Stimulated activated CD4-positive, alpha-beta T cell treated with anti-CD3 and anti-CD28 coated beads, Interleukin-1b, Interleukin-23, amount 100 ng/mL, for 1 hour (primary cell): ENCODE results near the gene ZNF611.
"Not testable (repeated sequence)": the region's sequence is repeated elsewhere in the genome, so short reads cannot be mapped to it uniquely, and the experiment has no call there.

Experiments
- DNase-seq, 2 donors: peaks; one replicate each; pipeline ENCODE4 v3.0.0-alpha.2; 2020; ENCODE audit warnings: low read depth in 2 of 2

ZNF611 gene

DNA sequence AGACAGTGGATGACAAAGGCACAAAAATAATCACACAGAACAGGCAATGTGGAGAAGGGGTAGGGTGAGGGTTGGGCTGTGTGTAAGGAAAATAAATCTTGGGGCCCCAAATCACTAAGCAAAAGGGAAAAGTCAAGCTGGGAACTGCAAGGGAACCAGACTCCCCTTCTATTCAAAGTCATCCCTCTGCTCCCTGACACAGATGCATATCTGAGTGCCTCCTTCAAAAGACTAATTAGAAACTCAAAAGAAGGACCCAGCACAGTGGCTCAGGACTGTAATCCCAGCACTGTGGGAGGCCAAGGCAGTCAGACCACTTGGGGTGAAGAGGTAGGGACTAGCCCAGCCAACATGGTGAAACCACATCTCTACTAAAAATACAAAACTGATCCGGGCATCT lies 18.3 kb downstream of the ZNF611 start:
- no peak for DNase-seq

DNA sequence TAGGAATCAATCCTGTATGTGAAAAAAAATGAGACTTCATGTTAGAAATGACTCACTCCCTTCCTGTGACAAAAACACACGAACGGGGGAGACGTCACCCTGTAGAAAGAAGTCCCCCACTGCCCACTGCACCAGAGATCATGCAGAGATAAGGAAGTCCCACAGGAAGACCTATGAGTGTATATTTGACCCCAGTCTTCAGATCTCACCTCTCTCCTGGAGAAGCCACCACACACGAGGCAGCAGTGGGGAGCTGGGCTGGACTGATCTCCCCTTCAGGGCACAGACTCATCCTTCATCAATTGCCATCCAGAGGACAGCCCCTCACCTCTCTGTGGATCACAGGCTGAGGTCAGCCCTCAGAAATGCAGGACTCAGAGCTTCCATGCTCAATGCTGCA lies 18.9 kb downstream of the ZNF611 start:
- DNase-seq = not testable (repeated sequence)

DNA sequence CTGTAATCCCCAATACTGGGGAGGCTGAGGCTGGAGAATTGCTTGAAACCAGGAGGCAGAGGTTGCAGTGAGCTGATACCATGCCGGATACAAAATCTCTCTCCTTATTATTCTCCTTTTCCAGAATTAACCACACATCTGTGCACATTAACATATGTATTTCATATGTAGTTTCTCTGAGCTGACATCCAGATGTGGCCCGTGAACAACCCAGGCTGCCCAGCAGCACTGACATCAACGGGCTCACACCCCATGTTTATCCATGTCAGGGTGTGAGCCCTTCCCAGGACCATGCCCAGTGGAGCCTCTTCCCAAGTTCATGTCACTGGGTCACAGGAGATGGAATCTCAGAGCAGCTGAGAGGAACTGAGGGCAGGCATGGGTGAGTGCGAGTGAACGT lies 19.5 kb downstream of the ZNF611 start:
- not testable (repeated sequence) for DNase-seq

DNA sequence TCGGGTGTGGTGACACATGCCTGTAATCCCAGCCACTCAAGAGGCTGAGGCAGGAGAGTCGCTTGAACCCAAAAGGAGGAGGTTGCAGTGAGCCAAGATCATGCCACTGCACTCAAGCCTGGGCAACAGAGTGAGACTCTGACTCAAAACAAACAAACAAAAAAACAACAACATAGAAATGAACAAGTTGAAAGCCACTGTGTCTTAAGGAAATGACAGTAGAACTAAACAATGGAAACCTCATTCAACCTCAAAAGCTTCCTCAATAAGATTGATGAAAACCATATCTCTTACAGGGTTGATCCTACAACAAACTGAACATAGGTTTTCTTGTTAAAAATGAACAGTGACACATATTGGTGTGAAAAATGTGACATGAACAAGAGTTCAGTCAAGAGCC lies 21.8 kb downstream of the ZNF611 start:
- not testable (repeated sequence) for DNase-seq

DNA sequence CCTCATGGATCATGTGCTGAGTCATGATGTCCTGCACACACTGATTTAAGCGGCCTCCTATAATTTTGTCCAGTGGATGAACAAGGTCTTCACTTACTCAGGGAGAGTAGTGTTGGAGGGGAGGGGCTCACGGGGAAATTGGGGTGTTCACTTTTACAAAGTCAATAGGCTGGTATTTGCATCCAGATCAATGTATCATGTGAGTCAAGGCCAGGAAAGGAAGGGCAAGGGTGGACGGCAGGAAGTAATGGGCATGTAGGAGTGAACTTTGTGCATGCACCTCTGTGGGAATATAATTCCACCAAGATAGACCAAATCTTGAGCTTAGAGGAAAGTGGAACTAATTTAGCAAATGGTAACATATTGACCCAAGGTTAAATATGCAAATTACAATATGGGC lies 23.2 kb downstream of the ZNF611 start:
- DNase-seq = not testable (repeated sequence)

DNA sequence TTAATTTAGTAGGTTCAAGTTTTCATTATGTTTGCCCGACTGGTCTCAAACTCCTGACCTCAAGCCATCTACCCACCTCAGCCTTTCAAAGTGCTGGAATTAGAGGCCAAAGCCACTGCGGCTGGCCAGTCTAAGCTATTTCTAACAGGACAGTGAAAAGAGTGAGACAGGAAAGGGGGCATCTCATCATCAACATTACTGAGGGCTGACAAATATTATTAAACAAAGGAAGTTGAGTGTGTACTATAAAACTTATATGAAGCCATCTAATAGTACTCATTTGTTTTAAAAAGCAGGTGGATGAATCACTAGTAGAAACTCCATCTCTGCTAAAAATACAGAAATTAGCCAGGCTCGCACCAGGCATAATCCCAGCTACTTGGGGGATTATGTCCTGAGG lies 24.3 kb downstream of the ZNF611 start:
- DNase-seq = no peak

DNA sequence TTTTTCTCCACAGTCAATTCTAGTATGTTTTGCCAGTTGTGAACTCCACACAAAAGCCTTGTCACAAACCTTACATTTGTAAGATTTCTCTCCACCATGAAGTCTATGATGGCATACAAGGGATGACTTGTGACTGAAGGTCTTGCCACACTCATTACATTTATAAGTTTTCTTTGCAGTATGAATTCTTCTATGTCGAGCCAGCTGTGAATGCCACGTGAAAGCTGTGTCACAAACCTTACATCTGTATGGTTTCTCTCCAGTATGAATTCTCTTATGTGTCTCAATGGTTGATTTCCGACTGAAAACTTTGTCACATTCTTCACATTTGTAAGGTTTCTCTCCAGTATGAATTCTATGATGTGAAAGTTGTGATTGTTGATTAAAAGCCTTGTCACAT lies 29.2 kb downstream of the ZNF611 start:
- not testable (repeated sequence) for DNase-seq

DNA sequence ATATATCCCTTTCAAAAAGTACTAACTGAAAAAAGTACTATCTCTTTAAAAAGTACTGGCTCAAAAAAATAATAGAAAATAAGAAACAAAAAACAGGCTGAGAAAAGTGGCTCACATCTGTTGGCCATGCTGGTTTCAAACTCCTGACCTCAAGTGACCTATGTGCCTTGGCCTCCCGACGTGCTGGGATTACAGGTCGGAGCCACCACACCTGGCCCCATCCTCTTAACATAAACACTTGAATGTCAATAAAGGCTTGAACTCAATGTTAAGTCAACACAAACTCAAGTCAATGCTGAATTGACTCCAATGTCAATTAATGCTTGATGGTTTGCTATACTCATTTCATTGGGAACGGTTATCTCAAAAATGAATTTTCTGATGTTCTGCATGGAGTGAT lies 30.9 kb downstream of the ZNF611 start:
- no peak for DNase-seq

DNA sequence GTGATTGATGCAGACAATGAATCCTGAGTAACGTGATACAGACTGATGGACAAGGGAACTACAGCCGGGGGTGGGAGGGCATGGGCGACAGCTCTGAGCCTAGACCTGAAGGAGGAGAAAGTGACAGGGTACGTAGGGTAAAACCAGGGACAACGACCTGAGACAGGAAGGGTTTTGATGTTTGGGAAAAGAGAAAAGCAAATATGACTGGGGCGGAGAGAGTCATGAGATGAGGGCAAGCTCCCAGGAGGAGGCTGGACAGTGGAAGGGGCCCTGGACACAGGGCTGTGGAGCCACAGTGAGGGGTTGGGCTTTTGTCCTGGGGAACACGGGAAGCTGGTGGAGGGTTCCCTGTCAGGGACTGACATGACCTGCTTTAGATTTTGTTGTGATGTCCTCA lies 34.2 kb downstream of the ZNF611 start:
- DNase-seq = no peak

DNA sequence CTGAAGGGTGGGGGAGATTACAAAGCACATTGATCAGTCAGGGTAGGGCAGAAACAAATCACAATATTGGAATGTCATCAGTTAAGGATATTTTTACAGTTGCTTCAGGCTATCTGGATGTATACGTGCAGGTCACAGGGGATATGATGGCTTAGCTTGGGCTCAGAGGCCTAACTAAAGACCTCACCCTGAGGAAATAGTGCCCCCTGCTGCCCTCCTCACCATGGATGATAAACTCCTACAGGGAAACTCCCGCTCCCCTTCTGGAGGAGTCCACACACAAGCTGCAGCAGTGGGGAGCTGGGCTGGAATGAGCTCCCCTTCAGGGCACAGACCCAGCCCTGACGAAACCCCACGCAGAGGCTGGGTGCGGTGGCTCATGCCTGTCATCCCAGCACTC lies 35.3 kb downstream of the ZNF611 start:
- DNase-seq = not testable (repeated sequence)

DNA sequence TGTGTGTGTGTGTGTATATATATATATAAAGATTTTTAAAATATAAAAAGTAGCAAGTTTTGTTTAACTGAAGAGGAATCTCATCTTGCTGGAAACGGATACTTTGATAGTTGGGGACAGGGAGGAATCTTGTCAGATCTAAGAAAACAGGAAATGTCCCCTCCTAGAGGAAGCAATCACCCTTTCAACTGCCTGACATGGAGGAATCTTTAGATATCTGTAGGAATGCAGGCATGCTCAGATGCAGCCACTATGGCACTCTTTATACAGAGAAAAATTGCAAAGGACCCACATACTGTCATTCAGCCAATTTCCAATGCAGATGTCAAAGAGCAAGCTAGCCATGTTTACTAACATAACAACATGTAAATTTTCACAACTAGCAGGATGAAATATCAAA lies 38.8 kb downstream of the ZNF611 start:
- DNase-seq = no peak

DNA sequence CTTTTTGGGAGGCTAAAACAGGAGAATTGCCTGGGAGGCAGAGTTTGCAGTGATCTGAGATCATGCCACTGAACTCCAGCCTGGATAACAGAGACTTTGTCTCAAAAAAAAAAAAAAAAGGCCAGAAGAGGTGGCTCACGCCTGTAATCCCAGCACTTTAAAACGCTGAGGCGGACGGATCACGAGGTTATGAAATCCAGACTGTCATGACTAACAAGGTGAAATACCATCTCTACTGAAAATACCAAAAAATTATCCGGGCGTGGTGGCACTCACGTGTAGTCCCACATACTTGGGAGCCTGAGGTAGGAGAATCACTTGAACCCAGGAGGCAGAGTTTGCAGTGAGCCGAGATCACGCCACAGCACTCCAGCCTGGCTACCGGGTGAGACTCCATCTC lies 39.9 kb downstream of the ZNF611 start:
- no peak for DNase-seq

DNA sequence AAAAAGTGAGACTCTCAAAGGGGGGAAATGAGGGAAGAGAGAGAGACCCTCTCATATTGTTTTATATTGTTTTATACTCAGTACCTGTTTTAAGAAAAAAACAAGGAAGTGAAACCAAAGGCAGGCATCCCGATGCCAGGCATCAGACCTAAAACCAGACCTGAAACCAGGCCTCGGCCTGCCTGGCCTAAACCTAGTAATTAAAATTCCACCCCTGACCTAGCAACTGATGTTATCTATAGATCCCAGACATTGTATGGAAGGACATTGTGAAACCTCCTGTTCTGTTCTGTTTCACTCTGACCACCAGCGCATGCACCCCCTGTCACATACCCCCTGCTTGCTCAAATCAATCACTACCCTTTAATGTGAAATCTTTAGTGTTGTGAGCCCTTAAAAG lies 40.6 kb downstream of the ZNF611 start:
- not testable (repeated sequence) for DNase-seq

DNA sequence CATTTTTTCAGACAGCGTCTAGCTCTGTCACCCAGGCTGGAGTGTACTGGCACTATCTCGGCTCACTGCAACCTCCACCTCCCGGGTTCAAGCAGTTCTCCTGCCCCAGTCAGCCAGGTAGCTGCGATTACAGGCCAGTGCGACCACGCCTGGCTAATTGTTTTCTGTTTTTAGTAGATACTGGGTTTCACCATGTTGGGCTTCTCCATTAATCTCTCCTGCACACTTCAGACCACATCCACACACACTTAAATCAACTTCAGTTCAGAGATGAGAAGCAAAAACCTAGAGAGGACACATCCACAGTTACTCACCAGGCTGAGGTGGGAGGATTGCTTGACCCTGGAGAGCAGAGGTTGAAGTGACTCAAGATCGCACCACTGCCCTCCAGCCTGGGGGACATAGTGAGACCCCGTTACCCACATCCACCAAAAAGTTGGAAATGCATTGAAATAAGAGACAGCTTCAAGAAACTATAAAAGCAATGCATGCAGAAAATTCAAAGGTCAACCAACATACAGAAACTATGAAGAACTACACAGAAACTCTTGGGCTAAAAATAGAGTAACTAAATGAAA lies 42.3 kb downstream of the ZNF611 start:
- no peak for DNase-seq

DNA sequence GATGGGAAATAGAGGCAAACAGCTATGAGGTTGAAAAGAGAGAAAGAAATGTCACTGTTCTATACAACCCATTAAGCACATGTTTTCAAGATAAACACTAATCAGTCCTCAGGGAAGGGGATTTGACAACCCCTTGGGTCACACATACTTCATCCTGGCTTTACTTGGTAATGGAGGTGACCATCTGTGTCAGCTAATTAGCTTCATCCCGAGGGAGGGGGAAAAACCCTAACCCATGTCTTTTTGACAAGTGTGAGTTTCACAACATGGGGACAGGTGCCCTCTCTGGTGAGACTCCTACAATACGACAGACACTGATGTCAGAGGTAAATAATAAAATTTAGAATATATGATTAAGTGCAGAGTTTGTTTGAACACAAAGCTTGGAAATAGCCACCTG lies 43.1 kb downstream of the ZNF611 start:
- no peak for DNase-seq

DNA sequence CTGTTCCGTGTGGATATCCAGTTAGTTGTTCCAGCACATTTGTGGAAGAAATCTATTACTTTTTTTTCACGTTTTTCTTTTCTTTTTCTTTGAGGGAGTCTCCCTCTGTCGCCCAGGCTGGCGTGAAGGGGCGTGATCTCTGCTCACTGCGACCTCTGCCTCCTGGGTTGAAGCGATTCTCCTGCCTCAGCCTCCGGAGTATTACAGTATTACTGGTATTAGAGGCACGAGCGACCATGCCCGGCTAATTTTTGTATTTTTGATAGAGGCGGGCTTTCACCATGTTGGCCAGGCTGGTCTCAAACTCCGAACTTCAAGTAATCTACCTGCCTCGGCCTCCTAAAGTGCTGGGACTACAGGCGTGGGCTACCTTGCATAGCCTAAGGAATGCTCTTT lies 43.6 kb downstream of the ZNF611 start:
- DNase-seq = no peak

DNA sequence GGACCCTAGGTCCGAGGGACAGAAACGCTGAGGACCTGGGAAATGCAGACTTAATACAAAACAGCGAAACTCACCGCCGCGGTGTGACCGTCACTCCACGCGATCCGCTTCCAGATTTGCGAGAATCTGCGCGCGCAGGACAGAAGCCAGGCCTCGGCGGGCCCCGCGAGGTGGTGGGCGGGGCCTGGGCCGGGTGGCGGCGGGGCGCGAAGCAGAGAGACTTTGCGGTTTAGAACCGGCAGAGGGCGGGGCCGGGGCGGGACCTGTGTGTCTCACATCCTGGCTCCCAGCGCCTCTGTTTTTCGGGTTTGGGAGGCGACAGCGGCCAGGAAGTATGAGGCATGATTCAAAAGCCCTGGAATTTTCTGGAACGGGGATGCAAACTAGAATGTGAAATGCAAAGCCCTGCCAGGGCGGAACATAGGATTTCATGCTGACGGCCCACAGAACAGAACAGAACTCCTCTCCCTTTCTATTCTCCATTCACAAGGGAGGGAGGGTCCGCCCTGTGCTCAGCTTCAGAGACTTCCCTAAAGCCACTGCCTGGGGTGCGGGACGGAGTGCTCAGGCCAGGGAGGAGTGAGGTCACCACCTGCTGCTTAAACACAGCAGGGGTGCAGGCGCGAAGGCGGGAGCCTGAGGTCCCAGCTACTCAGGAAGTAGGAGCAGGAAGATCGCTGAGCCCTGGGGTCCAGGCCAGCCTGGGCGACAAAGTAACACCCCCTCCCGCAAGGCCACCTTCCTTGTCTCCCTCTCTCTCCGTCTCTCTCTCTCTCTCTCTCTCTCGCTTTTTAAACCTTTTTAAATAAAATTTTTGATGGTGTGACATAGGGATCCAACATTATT lies 44.3 kb downstream of the ZNF611 start:
- DNase-seq = peak; percentile 76 to 84

DNA sequence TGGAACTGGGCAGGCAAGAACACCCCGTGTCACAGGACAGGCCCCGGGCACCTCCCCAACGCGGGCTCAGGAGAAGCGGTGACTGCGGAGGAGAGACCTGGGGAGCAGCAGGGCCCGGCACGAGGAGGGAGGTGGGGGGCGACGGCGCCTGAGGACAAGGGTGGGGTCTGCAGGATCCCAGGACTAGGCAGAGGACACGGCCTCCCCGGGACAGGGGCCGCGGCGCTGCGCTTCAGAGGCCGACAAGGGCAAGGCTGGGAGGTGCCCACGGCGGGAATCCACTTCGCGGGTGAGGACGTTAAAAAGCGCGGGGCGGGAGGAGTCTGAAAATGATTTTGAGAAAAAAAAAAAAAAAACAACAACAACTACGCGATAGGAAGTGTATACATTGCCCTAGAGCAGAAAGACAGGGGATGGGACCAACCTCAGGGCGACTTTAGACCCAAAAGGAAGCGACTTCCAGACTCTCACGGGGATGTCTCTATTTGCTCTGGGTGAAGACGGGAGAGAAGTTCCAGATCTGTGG lies 44.9 kb downstream of the ZNF611 start:
- no peak for DNase-seq

DNA sequence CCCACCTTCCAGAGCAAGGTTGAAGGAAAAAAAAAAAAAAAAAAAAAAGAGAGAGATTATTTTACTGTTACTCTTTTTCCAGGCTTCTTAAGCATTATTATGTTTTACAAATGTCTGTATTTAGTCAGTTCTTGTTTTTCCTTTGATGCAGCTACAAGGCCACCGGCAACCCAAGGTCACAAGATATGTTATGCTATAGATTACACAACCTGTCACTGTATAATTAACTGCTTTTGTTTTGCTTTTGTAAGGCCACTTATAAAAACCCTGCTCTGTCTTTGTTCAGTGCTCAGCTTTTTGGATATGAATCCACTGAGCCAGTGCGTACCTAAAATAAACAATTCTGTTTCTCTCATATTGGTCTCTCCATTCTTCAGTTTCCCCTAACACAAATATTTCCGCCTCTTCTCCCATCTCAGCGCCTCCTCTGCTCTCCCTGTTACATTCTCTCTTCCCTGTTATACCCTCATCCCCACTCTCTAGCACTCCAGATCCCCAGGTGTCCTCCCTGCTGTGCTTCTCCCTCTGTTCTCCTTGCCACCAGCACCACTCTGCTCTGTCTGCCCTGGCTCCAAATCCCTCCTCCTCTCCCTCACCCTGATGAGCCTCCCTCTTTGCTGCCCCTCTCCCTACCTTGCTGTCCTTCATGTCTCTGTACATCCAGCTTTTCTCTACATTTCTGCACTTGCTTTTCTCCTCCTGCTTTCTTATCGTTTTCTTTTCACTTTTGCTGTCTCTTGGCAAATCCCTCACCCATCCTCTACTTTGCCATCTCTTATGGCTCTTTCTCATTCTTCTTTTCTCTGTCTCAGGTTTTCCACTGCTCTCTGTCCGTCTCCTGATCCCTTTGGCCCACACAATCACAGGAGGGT lies 45.7 kb downstream of the ZNF611 start:
- not testable (repeated sequence) for DNase-seq

DNA sequence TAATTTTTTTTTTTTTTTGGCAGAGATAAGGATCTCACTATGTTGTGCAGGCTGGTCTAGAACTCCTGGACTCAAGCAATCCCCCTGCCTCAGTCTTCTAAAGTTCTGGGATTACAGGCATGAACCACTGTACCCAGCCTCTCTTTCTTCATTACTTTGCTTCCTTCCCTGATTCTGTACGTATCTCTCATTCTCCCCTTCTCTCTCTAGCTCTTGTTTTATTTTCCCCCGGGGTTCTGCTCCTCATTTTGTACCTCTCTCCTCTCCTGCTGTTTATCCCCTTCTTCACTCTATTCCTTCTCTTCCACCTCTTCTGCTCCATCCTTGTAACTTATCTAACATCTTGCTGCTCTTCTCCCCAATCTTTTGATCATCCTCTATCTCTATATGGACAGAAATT lies 46.5 kb downstream of the ZNF611 start:
- no peak for DNase-seq

DNA sequence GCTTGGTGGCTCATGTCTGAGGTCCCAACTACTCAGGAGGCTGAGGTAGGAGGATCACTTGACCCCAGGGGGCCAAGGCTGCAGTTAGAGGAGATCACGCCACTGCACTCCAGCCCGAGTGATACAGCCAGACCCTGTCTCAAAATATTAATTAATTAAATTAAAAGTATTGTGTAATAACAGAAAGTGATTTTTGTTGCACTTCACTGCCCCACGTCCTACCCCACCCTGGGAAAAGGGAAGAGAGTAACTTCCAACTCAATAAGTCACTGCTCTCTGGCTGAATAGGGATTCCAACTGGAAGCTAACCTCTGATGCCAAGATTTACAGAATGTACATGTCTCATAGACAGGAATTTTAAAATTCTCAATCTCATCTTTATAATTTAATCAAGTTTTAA lies 47.2 kb downstream of the ZNF611 start:
- no peak for DNase-seq

DNA sequence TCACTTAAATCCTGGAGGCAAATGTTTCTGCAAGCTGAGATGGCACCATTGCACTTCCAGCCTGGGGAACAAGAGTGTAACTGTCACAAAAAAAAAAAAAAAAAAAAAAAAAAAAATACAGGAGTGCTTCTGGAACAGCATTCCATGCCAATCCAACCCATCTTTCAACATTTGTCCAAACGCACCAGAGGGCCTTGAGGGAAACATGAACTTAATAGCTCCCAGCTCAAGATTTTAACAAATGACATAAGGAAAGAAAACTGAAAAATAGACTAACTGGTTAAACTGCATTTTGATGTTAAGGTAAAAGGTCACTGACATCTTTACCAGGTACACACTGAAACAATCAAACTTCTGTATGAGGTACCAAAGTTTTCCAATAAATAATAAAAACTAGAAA lies 49.0 kb downstream of the ZNF611 start:
- DNase-seq = no peak
